ENCODE data around the gene CTSZ. TPM values are rescaled to one million over a fixed set of nuclear protein-coding genes. Genes with fewer than 3 reads are reported as not detected.
"Not testable (repeated sequence)": the region's sequence is repeated elsewhere in the genome, so short reads cannot be mapped to it uniquely, and the experiment has no call there.

CTSZ gene
- total RNA-seq, 2 donors from 2014 or later, result 93.6 to 130 TPM

DNA sequence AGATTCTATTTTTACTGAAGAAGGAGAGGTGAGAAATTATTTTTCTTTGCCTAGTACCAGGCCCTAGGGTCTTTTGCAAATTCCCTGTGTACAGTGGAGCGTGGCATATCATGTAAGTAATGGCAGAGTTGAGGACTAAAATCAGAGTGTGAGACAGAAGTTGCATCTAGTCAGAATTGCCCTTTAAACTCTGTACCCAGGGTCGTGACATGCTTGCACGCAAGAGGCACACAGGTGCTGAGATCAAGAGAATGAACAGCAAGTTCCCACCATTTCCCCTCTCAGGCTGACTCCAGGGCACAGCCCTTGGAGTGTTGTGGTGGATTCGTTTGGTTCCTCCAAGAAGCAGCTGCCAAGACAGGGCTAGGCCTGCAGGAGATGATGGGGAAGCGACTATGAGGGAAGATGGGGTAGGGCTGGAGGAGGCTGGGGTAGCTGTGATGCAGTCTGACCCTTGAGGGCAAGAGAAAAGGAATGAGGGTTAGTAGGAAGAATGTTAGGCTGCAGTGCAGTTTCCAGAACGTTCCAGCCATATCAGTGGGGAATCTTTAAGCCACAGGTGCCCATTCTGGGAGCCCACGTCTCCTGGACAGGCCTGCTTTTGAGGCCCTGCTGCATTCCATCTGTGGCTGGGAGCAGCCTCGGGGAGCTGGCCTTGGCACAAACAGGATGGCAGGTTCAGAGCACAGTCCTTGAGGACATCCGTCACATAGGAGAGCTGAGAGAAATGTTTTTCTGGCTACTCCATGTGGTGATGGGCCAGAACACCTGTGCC, 19.1 kb downstream of the CTSZ start:
- Histone ChIP-seq H3K9me3 (no peaks in the 10 kb centered on the region), H3K36me3 (peaks cover 9 to 25% of the 10 kb centered on the region in 2 donors), H3K27me3 (replicated peaks; ENCODE audit: insufficient read depth) (no peaks in the 10 kb centered on the region), H3K4me3 (no peak overlapping the region), H3K27ac (no peak overlapping the region), H3K4me1 (replicated peaks) (no peaks in the 10 kb centered on the region)
- no peak for DNase-seq (ENCODE audit: low spot score)
- intact Hi-C loops (cut with DNase I), result no loop called here
- 79% methylated on average over 9 of the region's 9 CpGs for WGBS
- TF ChIP-seq CTCF (IDR thresholded peaks at IDR 0.05) (no peak), POLR2AphosphoS5 (IDR thresholded peaks at IDR 0.05) (no peak), POLR2A (IDR thresholded peaks at IDR 0.05) (no peak)

GRCh38 chr20:58986968-58987517, 20.0 kb downstream of the CTSZ start:
- Histone ChIP-seq H3K27me3 (replicated peaks; ENCODE audit: insufficient read depth) (no peaks in the 10 kb centered on the region), H3K4me3 (no peak overlapping the region), H3K9me3 (no peaks in the 10 kb centered on the region), H3K4me1 (replicated peaks) (peaks cover 6% of the 10 kb centered on the region), H3K36me3 (peaks cover 9 to 25% of the 10 kb centered on the region in 2 donors), H3K27ac (no peak overlapping the region)
- no peak for TF ChIP-seq POLR2A (IDR thresholded peaks at IDR 0.05)
- 80% methylated on average over 8 of the region's 8 CpGs for WGBS
- no peak for DNase-seq (ENCODE audit: low spot score)
- intact Hi-C loops (cut with DNase I), result no loop called here

- Histone ChIP-seq H3K4me1 (replicated peaks) (peaks cover 6% of the 10 kb centered on the region), H3K27ac (no peak overlapping the region), H3K4me3 (no peak overlapping the region), H3K9me3 (no peaks in the 10 kb centered on the region), H3K36me3 (peaks cover 9 to 25% of the 10 kb centered on the region in 2 donors), H3K27me3 (replicated peaks; ENCODE audit: insufficient read depth) (no peaks in the 10 kb centered on the region)
- WGBS, result 79% methylated on average over 9 of the region's 9 CpGs
- TF ChIP-seq POLR2AphosphoS5 (IDR thresholded peaks at IDR 0.05) (no peak), POLR2A (IDR thresholded peaks at IDR 0.05) (no peak), CTCF (IDR thresholded peaks at IDR 0.05) (no peak)
- intact Hi-C loops (cut with DNase I), result no loop called here
- DNase-seq (ENCODE audit: low spot score), result no peak
Measured at GRCh38 chr20:58986286-58986967, 20.6 kb downstream of the CTSZ start.

DNA sequence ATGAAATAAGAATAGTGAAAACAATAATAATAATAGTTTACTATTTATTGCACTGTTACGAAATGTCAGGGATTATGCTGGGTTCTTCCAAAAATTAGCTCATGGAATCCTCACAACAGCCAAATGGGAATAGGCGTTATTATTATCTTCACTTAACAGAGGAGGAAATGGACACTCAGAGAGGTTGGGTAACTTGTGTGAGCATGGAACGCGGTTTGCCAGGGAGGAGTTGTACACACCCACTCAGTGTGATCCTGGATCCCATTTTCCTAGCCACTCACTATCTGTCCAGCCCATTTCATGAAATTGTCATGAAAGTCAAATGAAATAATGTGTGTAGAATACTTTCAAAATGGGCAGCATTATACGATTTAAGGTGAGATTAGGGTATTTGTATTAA, 21.4 kb downstream of the CTSZ start:
- Histone ChIP-seq H3K9me3 (no peaks in the 10 kb centered on the region), H3K4me1 (replicated peaks) (peaks cover 6% of the 10 kb centered on the region), H3K36me3 (peaks cover 9 to 25% of the 10 kb centered on the region in 2 donors), H3K27me3 (replicated peaks; ENCODE audit: insufficient read depth) (no peaks in the 10 kb centered on the region), H3K4me3 (no peak overlapping the region), H3K27ac (no peak overlapping the region)
- TF ChIP-seq POLR2AphosphoS5 (IDR thresholded peaks at IDR 0.05), result no peak
- no peak for TF ChIP-seq POLR2A (IDR thresholded peaks at IDR 0.05)
- TF ChIP-seq CTCF (IDR thresholded peaks at IDR 0.05), result no peak
- DNase-seq (ENCODE audit: low spot score), result no peak
- WGBS, result 82% methylated on average over 5 of the region's 5 CpGs
- intact Hi-C loops (cut with DNase I), result no loop called here

GRCh38 chr20:58984691-58985090, 22.4 kb downstream of the CTSZ start:
- Histone ChIP-seq H3K36me3 (peaks cover 9 to 21% of the 10 kb centered on the region in 2 donors), H3K27me3 (replicated peaks; ENCODE audit: insufficient read depth) (no peaks in the 10 kb centered on the region), H3K4me3 (no peak overlapping the region), H3K27ac (no peak overlapping the region), H3K4me1 (replicated peaks) (peaks cover 6% of the 10 kb centered on the region), H3K9me3 (no peaks in the 10 kb centered on the region)
- no peak for DNase-seq (ENCODE audit: low spot score)
- WGBS, result 74% methylated on average over 6 of the region's 6 CpGs
- TF ChIP-seq POLR2A (IDR thresholded peaks at IDR 0.05), result no peak
- TF ChIP-seq POLR2AphosphoS5 (IDR thresholded peaks at IDR 0.05), result no peak
- no peak for TF ChIP-seq CTCF (IDR thresholded peaks at IDR 0.05)
- intact Hi-C loops (cut with DNase I), result loop anchor here (5.0 kb wide), 2 partner anchors 48 to 77 kb away; partner anchors contain the start of gene ATP5F1E

GRCh38 chr20:58983115-58983468, 24.0 kb downstream of the CTSZ start:
- H3K27me3 ChIP-seq (replicated peaks; ENCODE audit: insufficient read depth); H3K4me3 ChIP-seq; H3K9me3 ChIP-seq; H3K4me1 ChIP-seq (replicated peaks); H3K27ac ChIP-seq; DNase-seq (ENCODE audit: low spot score); H3K36me3 ChIP-seq: not testable (repeated sequence)
- intact Hi-C loops (cut with DNase I), result loop anchor here (5.0 kb wide), 2 partner anchors 49 to 76 kb away; partner anchors contain the start of gene ATP5F1E
- 95% methylated on average over 12 of the region's 12 CpGs for WGBS
